HCT116 (cell line): Measurements from ENCODE around the gene SRP19. TPM values are rescaled to one million over a fixed set of nuclear protein-coding genes. Genes with fewer than 3 reads are reported as not detected.

ENCODE experiments used
- ATAC-seq: fragments of 200-7000 bp; cut with Tn5 transposase; 2 replicates; pipeline ENCODE4 v1.9.1; 2020; ENCODE audit warnings: mild to moderate bottlenecking, moderate library complexity
- BruUV-seq: library from RNA; stranded (reverse); fragments of 400-500 nt; replicated peaks from 2 replicates; lab custom pipeline; 2021; lab: Mats Ljungman, UMichigan
- CTCF ChIA-PET: fragments of 300-600 bp; sonication (Branson Sonifier 250); formaldehyde crosslinking; loops from one replicate; lab custom pipeline; 2021; ENCODE audit warnings: antibody characterized with exemption; lab: Charles Lee
- POLR2A ChIA-PET: fragments of 300-600, 350-600 bp; sonication (Branson Sonifier 250); formaldehyde crosslinking; loops from one replicate; lab custom pipeline; 2021; ENCODE audit warnings: antibody characterized with exemption; lab: Charles Lee
- RAD21 ChIA-PET, 2 experiments: fragments of 300-600 bp; sonication (Branson Sonifier 250); formaldehyde crosslinking; loops; one replicate each; lab custom pipeline; 2023; ENCODE audit warnings: low total read pairs in 2 of 2; ENCODE audit not compliant: uncharacterized antibody in 2 of 2, unreplicated experiment in 2 of 2, low non-redundant PET in 1 of 2; lab: Charles Lee
- DNase-seq: peaks from one replicate; pipeline ENCODE4 v3.0.0-alpha.2; 2010; ENCODE audit warnings: low read depth, low spot score
- H2AFZ ChIP-seq: fragments of 200-600 bp; shearing (Covaris generic), sonication (generic); 2 replicates; pipeline ENCODE4 v1.6.1; 2017; ENCODE audit warnings: low read depth, mixed run types, mixed read lengths, antibody characterized with exemption, low read length; ENCODE audit not compliant: poor library complexity, severe bottlenecking
- H3K27ac ChIP-seq: 2 replicates; pipeline ENCODE4 v1.5.1; 2012; ENCODE audit warnings: low read depth, low read length
- H3K27me3 ChIP-seq: fragments of 200-600 bp; sonication (generic); 2 replicates; pipeline ENCODE4 v1.6.1; 2016; ENCODE audit warnings: mixed run types, low read length, mixed read lengths; ENCODE audit not compliant: insufficient read depth
- H3K36me3 ChIP-seq, 2 experiments: fragments of 200-500 bp in 1 of 2; fragments of 200-600 bp in 1 of 2; sonication (Bioruptor generic) in 1 of 2; sonication (generic) in 1 of 2; 2 replicates each; pipeline versions ENCODE4 v1.5.1 to v1.6.1; 2014 to 2016; ENCODE audit warnings: low read length in 2 of 2, inconsistent platforms in 1 of 2, mixed read lengths in 1 of 2, mixed run types in 1 of 2; ENCODE audit not compliant: insufficient read depth in 2 of 2, control insufficient read depth in 1 of 2
- H3K4me1 ChIP-seq, 2 experiments: fragments of 200-600 bp in 1 of 2; sonication (generic) in 1 of 2; 2 replicates each; pipeline versions ENCODE4 v1.5.1 to v1.6.1; 2012 to 2017; ENCODE audit warnings: low read length in 2 of 2, inconsistent platforms in 1 of 2, mild to moderate bottlenecking in 1 of 2, mixed read lengths in 1 of 2, mixed run types in 1 of 2, moderate library complexity in 1 of 2; ENCODE audit not compliant: insufficient read depth in 2 of 2, control insufficient read depth in 1 of 2
- H3K4me2 ChIP-seq: fragments of 200-600 bp; sonication (generic); 2 replicates; pipeline ENCODE4 v1.6.1; 2017; ENCODE audit warnings: mixed run types, low read length, mixed read lengths
- H3K4me3 ChIP-seq, 2 experiments: fragments of 200-600 bp in 1 of 2; sonication (generic) in 1 of 2; replicated peaks in 1 of 2; 2 replicates each; pipeline ENCODE4 v1.5.1; 2011 to 2016; ENCODE audit warnings: low read length in 2 of 2, control low read depth in 1 of 2, low read depth in 1 of 2, mild to moderate bottlenecking in 1 of 2, mixed read lengths in 1 of 2, mixed run types in 1 of 2
- H3K79me2 ChIP-seq: fragments of 200-600 bp; sonication (generic); 2 replicates; pipeline ENCODE4 v1.6.1; 2017; ENCODE audit warnings: mild to moderate bottlenecking, mixed run types, low read length, moderate library complexity, mixed read lengths; ENCODE audit not compliant: insufficient read depth
- H3K9ac ChIP-seq: fragments of 200-600 bp; sonication (generic); 2 replicates; pipeline ENCODE4 v1.6.1; 2016; ENCODE audit warnings: low read length, mixed read lengths
- H3K9me2 ChIP-seq: fragments of 200-600 bp; sonication (generic), shearing (Covaris generic); 2 replicates; pipeline ENCODE4 v1.6.1; 2017; ENCODE audit warnings: mixed run types, mild to moderate bottlenecking, moderate library complexity; ENCODE audit not compliant: insufficient read depth
- H3K9me3 ChIP-seq, 2 experiments: fragments of 200-500 bp in 1 of 2; fragments of 200-600 bp in 1 of 2; sonication (Bioruptor generic) in 1 of 2; sonication (generic) in 1 of 2; 2 replicates each; pipeline ENCODE4 v1.6.1; 2014 to 2017; ENCODE audit warnings: low read length in 2 of 2, mixed read lengths in 2 of 2, inconsistent platforms in 1 of 2, low read depth in 1 of 2, mild to moderate bottlenecking in 1 of 2, mixed run types in 1 of 2, moderate library complexity in 1 of 2; ENCODE audit not compliant: control insufficient read depth in 1 of 2, insufficient read depth in 1 of 2
- H4K20me1 ChIP-seq: fragments of 200-600 bp; sonication (generic), shearing (Covaris generic); 2 replicates; pipeline ENCODE4 v1.6.1; 2017; ENCODE audit warnings: mixed run types, mild to moderate bottlenecking, moderate library complexity; ENCODE audit not compliant: insufficient read depth
- CTCF ChIP-seq, 3 experiments: fragments of 200-600 bp in 1 of 3; sonication (generic) in 1 of 3; IDR thresholded peaks in 2 of 3; conservative IDR thresholded peaks in 1 of 3; 2 replicates each; pipeline ENCODE4 v1.5.1; 2012 to 2017; ENCODE audit warnings: low read depth in 2 of 3, low read length in 2 of 3, antibody characterized with exemption in 1 of 3, borderline replicate concordance in 1 of 3, control low read depth in 1 of 3, mild to moderate bottlenecking in 1 of 3, mixed read lengths in 1 of 3, mixed run types in 1 of 3, moderate library complexity in 1 of 3; ENCODE audit not compliant: insufficient read depth in 1 of 3
- EGR1 ChIP-seq: IDR thresholded peaks from 2 replicates; pipeline ENCODE4 v1.6.1; 2012; ENCODE audit warnings: low read depth
- FOSL1 ChIP-seq: IDR thresholded peaks from 2 replicates; pipeline ENCODE4 v1.6.1; 2012; ENCODE audit warnings: low read depth
- MAX ChIP-seq: IDR thresholded peaks from 2 replicates; pipeline ENCODE4 v1.6.1; 2012
- POLR2A ChIP-seq: IDR thresholded peaks from 2 replicates; pipeline ENCODE4 v1.7.0; 2011; ENCODE audit warnings: borderline replicate concordance; ENCODE audit not compliant: insufficient read depth, insufficient read length; ENCODE audit errors: extremely low read depth
- POLR2AphosphoS5 ChIP-seq: IDR thresholded peaks from 2 replicates; pipeline ENCODE4 v1.6.1; 2011; ENCODE audit warnings: mild to moderate bottlenecking, low read depth, low read length, moderate library complexity
- RAD21 ChIP-seq: IDR thresholded peaks from 2 replicates; pipeline ENCODE4 v1.6.1; 2012; ENCODE audit warnings: low read depth, mild to moderate bottlenecking
- REST ChIP-seq: IDR thresholded peaks from 2 replicates; pipeline ENCODE4 v1.6.1; 2012; ENCODE audit warnings: low read depth
- SIN3A ChIP-seq: IDR thresholded peaks from 2 replicates; pipeline ENCODE4 v1.6.1; 2012; ENCODE audit warnings: low read depth
- SP1 ChIP-seq: IDR thresholded peaks from 2 replicates; pipeline ENCODE4 v1.6.1; 2012; ENCODE audit warnings: low read depth
- SRF ChIP-seq: IDR thresholded peaks from 2 replicates; pipeline ENCODE4 v1.6.1; 2012; ENCODE audit warnings: low read depth
- TCF7L2 ChIP-seq: IDR thresholded peaks from 2 replicates; pipeline ENCODE4 v1.7.0; 2011; ENCODE audit warnings: borderline replicate concordance, inconsistent platforms; ENCODE audit not compliant: insufficient read depth, insufficient read length; ENCODE audit errors: extremely low read depth
- intact Hi-C: fragments of 100-400 bp; cut with micrococcal nuclease; formaldehyde crosslinking; loops from 2 replicates; pipeline ENCODE4 v1.10.0; 2022
- total RNA-seq: library from RNA; stranded (reverse); gene quantifications from one replicate; pipeline ENCODE4 v1.2.1, GENCODE V29; 2021; ENCODE audit not compliant: unreplicated experiment

The SRP19 gene
- total RNA-seq, 1 experiment from 2014 or later, result 45.3 TPM

GRCh38 chr5:112822456-112822855 lies 38.6 kb upstream of the SRP19 start:
- intact Hi-C loops, result no loop called here
- TF ChIP-seq SRF (no peak), POLR2A (no peak), SIN3A (no peak), POLR2AphosphoS5 (no peak), RAD21 (no peak), MAX (no peak), REST (no peak), FOSL1 (no peak), CTCF (IDR thresholded peaks at IDR 0.05 in 2 of 3, conservative IDR thresholded peaks at IDR 0.05 in 1 of 3; ENCODE audit: borderline replicate concordance in 1 of 3, insufficient read depth in 1 of 3, low read depth in 2 of 3, low read length in 2 of 3) (no peak), TCF7L2 (no peak), SP1 (no peak), EGR1 (no peak)
- no peaks in the 10 kb centered on the region for H3K79me2 ChIP-seq
- ChIA-PET POLR2A (no interaction called here), CTCF (no interaction called here), RAD21 (no interaction called here)
- H3K4me1 ChIP-seq, result no peaks in the 10 kb centered on the region
- H3K27me3 ChIP-seq, result no peaks in the 10 kb centered on the region
- H3K9me3 ChIP-seq, result no peaks in the 10 kb centered on the region
- H3K27ac ChIP-seq, result no peak overlapping the region
- H3K4me3 ChIP-seq, result no peak overlapping the region
- no peak for DNase-seq
- H3K4me2 ChIP-seq, result no peak overlapping the region
- H4K20me1 ChIP-seq, result no peaks in the 10 kb centered on the region
- no peak overlapping the region for H3K9ac ChIP-seq
- no TSS peak for BruUV-seq
- H2AFZ ChIP-seq, result no peak overlapping the region
- no peaks in the 10 kb centered on the region for H3K36me3 ChIP-seq
- ATAC-seq, result no peak
- no peaks in the 10 kb centered on the region for H3K9me2 ChIP-seq
